Measurements from ENCODE around the gene GSN. TPM values are rescaled to one million over a fixed set of nuclear protein-coding genes. Genes with fewer than 3 reads are reported as not detected.

The GSN gene
- total and polyA plus RNA-seq, 9 of the 15 experiments (the other 6 are each of a cell fraction or from before 2014, with no cell fraction given) = 0.39 to 16.6 (median 8.2) TPM

DNA sequence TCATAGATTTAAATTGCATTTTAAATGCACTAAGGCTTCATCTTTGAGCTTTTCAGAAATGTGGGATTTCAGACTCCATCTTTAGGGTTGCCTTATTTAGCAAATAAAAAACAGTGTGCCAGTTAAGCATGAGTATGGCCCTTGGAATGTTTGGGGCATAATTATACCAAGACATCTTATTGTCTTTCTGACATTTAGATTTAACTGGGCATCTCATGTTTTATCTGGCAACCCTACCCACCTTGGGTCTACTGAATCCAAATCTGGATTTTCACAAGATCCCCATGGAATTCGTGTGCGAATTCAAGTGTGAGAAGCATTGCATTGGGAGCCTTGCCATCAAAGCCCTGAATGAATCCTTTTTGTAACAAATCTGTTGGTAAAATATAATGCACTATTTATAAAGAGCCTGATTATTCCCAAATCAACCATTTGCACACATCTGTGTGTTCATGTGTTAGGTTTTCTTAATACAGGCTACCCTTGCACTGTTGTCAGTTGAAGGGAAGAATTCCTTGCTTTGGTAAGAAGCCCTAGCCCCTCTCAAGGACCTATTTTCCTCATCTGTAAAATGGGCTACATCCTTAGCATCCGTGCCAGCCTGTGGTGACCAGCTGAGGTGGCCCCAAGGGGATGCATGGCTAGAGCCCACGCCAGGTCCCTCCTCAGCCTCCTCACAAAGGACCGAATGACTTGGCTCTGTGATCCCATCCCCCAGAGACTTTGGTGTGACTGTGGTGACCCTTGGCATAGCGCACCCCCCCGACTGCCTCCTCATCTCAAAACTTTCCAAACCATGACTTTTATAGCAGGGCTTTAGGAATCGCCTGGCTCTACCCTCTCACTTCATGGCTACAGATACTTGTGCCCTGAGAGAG lies 8.1 kb downstream of the GSN start (continued):
- TF ChIP-seq, protein P1, sequence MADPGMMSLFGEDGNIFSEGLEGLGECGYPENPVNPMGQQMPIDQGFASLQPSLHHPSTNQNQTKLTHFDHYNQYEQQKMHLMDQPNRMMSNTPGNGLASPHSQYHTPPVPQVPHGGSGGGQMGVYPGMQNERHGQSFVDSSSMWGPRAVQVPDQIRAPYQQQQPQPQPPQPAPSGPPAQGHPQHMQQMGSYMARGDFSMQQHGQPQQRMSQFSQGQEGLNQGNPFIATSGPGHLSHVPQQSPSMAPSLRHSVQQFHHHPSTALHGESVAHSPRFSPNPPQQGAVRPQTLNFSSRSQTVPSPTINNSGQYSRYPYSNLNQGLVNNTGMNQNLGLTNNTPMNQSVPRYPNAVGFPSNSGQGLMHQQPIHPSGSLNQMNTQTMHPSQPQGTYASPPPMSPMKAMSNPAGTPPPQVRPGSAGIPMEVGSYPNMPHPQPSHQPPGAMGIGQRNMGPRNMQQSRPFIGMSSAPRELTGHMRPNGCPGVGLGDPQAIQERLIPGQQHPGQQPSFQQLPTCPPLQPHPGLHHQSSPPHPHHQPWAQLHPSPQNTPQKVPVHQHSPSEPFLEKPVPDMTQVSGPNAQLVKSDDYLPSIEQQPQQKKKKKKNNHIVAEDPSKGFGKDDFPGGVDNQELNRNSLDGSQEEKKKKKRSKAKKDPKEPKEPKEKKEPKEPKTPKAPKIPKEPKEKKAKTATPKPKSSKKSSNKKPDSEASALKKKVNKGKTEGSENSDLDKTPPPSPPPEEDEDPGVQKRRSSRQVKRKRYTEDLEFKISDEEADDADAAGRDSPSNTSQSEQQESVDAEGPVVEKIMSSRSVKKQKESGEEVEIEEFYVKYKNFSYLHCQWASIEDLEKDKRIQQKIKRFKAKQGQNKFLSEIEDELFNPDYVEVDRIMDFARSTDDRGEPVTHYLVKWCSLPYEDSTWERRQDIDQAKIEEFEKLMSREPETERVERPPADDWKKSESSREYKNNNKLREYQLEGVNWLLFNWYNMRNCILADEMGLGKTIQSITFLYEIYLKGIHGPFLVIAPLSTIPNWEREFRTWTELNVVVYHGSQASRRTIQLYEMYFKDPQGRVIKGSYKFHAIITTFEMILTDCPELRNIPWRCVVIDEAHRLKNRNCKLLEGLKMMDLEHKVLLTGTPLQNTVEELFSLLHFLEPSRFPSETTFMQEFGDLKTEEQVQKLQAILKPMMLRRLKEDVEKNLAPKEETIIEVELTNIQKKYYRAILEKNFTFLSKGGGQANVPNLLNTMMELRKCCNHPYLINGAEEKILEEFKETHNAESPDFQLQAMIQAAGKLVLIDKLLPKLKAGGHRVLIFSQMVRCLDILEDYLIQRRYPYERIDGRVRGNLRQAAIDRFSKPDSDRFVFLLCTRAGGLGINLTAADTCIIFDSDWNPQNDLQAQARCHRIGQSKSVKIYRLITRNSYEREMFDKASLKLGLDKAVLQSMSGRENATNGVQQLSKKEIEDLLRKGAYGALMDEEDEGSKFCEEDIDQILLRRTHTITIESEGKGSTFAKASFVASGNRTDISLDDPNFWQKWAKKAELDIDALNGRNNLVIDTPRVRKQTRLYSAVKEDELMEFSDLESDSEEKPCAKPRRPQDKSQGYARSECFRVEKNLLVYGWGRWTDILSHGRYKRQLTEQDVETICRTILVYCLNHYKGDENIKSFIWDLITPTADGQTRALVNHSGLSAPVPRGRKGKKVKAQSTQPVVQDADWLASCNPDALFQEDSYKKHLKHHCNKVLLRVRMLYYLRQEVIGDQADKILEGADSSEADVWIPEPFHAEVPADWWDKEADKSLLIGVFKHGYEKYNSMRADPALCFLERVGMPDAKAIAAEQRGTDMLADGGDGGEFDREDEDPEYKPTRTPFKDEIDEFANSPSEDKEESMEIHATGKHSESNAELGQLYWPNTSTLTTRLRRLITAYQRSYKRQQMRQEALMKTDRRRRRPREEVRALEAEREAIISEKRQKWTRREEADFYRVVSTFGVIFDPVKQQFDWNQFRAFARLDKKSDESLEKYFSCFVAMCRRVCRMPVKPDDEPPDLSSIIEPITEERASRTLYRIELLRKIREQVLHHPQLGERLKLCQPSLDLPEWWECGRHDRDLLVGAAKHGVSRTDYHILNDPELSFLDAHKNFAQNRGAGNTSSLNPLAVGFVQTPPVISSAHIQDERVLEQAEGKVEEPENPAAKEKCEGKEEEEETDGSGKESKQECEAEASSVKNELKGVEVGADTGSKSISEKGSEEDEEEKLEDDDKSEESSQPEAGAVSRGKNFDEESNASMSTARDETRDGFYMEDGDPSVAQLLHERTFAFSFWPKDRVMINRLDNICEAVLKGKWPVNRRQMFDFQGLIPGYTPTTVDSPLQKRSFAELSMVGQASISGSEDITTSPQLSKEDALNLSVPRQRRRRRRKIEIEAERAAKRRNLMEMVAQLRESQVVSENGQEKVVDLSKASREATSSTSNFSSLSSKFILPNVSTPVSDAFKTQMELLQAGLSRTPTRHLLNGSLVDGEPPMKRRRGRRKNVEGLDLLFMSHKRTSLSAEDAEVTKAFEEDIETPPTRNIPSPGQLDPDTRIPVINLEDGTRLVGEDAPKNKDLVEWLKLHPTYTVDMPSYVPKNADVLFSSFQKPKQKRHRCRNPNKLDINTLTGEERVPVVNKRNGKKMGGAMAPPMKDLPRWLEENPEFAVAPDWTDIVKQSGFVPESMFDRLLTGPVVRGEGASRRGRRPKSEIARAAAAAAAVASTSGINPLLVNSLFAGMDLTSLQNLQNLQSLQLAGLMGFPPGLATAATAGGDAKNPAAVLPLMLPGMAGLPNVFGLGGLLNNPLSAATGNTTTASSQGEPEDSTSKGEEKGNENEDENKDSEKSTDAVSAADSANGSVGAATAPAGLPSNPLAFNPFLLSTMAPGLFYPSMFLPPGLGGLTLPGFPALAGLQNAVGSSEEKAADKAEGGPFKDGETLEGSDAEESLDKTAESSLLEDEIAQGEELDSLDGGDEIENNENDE (IDR thresholded peaks at IDR 0.05; ENCODE audit: low read depth, low read length) = no peak
- TF ChIP-seq, protein P2, sequence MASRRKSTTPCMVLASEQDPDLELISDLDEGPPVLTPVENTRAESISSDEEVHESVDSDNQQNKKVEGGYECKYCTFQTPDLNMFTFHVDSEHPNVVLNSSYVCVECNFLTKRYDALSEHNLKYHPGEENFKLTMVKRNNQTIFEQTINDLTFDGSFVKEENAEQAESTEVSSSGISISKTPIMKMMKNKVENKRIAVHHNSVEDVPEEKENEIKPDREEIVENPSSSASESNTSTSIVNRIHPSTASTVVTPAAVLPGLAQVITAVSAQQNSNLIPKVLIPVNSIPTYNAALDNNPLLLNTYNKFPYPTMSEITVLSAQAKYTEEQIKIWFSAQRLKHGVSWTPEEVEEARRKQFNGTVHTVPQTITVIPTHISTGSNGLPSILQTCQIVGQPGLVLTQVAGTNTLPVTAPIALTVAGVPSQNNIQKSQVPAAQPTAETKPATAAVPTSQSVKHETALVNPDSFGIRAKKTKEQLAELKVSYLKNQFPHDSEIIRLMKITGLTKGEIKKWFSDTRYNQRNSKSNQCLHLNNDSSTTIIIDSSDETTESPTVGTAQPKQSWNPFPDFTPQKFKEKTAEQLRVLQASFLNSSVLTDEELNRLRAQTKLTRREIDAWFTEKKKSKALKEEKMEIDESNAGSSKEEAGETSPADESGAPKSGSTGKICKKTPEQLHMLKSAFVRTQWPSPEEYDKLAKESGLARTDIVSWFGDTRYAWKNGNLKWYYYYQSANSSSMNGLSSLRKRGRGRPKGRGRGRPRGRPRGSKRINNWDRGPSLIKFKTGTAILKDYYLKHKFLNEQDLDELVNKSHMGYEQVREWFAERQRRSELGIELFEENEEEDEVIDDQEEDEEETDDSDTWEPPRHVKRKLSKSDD (conservative IDR thresholded peaks at IDR 0.05; ENCODE audit: low read length) = no peak
- TF ChIP-seq ZNF3 (CRISPR knock-in tag; IDR thresholded peaks at IDR 0.05) (no peak), ARHGAP35 (IDR thresholded peaks at IDR 0.05; ENCODE audit: partially characterized antibody) (no peak), TARDBP (IDR thresholded peaks at IDR 0.05) (no peak)
- TF ChIP-seq, protein P3, sequence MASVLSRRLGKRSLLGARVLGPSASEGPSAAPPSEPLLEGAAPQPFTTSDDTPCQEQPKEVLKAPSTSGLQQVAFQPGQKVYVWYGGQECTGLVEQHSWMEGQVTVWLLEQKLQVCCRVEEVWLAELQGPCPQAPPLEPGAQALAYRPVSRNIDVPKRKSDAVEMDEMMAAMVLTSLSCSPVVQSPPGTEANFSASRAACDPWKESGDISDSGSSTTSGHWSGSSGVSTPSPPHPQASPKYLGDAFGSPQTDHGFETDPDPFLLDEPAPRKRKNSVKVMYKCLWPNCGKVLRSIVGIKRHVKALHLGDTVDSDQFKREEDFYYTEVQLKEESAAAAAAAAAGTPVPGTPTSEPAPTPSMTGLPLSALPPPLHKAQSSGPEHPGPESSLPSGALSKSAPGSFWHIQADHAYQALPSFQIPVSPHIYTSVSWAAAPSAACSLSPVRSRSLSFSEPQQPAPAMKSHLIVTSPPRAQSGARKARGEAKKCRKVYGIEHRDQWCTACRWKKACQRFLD (CRISPR knock-in tag; IDR thresholded peaks at IDR 0.05) = no peak
- TF ChIP-seq, protein P4, sequence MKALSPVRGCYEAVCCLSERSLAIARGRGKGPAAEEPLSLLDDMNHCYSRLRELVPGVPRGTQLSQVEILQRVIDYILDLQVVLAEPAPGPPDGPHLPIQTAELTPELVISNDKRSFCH (CRISPR knock-in tag; IDR thresholded peaks at IDR 0.05) = no peak
- TF ChIP-seq, protein P4 (tag; IDR thresholded peaks at IDR 0.05) = no peak
- TF ChIP-seq, protein P5, sequence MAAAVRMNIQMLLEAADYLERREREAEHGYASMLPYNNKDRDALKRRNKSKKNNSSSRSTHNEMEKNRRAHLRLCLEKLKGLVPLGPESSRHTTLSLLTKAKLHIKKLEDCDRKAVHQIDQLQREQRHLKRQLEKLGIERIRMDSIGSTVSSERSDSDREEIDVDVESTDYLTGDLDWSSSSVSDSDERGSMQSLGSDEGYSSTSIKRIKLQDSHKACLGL (CRISPR knock-in tag; IDR thresholded peaks at IDR 0.05; ENCODE audit: borderline replicate concordance, poor library complexity, severe bottlenecking) = no peak

Measured in K562 (cell line).